ENCODE measurements around the gene PRR12.

- TF ChIP-seq ZNF274 (IDR thresholded peaks at IDR 0.05; ENCODE audit: low read depth, low read length): no peak
- no peak for TF ChIP-seq SUZ12 (IDR thresholded peaks at IDR 0.05; ENCODE audit: extremely low read depth, insufficient read depth, insufficient read length)
- TF ChIP-seq YY1 (IDR thresholded peaks at IDR 0.05; ENCODE audit: insufficient read depth, insufficient read length): no peak
Observed at GRCh38 chr19:49542446-49542845, 48.5 kb upstream of the PRR12 start.

Data from NT2/D1 (cell line).